Globus pallidus (tissue), 1 donor: ENCODE measurements around the gene KLF7.

ENCODE experiments used
- DNase-seq: peaks from one replicate; pipeline ENCODE4 v3.0.0-alpha.2; 2015; ENCODE audit warnings: low spot score

KLF7 gene

GRCh38 chr2:207149249-207150213, 16.2 kb downstream of the KLF7 start:
- no peak for DNase-seq

DNA sequence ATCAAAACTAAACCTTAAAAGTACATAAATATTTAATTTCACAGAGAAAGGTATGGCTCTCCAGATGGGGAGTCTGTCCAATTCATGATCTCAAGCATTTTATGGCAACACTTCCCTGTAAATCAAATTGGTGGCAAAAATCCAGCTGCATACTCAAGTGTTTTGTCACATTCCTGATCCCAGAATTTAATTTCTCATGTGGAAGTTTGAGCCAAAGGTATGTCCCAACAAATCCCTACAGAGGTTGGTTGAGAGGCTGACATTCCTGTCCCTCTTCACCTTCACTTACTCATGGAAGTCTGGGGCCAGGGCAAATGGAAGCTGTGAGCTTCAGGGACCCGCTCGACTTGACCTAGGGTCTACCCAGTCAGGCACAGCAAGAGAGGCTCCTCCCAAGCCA, 17.7 kb downstream of the KLF7 start:
- DNase-seq = no peak

- no peak for DNase-seq
These were observed 21.5 kb downstream of the KLF7 start for GRCh38 chr2:207144173-207144785.

GRCh38 chr2:207143215-207144172, 22.3 kb downstream of the KLF7 start:
- no peak for DNase-seq

- DNase-seq = no peak
These were observed 23.3 kb downstream of the KLF7 start for GRCh38 chr2:207142461-207142860.

DNA sequence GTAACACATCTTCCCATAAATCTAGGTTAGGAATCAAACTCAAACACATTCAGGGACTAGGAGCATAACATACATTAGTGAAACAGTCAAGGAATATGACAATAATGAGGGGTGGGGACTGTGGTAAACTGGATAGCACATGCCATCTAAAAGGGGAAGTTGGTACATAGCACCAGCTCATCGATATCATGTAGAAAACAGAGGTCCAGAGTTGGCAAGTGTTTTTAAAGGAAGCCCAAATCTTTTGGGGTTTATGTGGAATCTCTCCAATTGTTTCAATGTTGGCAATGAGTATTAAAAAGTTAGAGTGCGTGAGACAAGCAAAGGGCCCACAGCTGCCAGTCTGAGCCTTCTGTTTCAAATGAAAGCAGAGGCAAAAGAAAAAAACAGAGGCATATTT, 24.4 kb downstream of the KLF7 start:
- DNase-seq = no peak

GRCh38 chr2:207140265-207140664, 25.5 kb downstream of the KLF7 start:
- no peak for DNase-seq

DNA sequence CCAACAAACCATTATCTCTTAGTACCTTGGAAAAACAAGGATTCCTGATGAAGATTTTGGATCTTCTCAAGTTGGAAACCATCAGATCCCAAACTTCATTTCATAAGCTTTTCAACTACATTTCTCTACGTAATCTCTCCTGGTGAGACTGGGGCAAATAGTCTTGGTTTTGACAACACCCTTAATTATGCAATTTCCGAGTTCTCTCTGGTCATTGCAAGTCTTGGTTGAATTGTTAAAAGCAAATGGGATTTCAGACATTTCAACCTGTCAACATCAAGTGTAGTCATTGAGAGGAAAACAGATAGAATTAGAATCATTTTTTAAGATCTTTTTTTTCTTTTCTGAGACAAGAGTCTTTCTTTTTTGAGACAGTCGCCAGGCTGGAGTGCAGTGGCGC, 26.2 kb downstream of the KLF7 start:
- no peak for DNase-seq

GRCh38 chr2:207138627-207139297, 27.0 kb downstream of the KLF7 start:
- DNase-seq = no peak

DNA sequence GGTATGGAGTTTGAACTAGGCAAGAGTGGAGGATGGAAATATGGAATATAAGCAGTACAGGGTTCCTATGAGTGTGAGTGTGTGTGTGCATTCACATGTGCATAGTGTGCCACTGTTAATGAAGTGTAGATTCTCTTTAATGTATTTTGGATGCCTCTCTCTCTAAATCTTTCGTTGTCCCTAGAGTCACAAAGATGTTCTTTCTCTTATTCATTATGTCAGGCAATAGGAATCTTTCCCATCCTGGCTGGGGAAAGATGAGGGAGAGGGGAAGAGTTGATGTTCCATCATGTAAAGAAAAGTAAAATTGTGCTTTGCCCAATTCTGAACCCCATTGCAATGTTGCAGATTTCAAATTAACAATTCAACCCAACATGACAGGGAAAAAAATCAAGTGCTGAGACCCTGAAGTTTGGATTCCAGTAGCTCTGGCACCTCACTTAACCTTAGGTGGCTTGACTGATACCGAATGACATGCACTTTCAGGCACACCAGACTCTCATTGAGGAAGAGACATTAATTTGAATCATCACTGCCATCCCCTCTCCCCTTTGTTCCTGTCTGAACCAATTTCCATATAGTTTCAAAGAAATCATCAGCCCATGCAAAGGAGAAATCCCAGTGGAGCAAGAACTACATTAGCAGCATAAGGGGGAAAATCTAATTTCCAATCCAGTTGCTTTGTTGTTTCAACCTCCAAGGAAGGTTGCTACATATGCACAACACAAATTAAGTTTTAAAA, 28.0 kb downstream of the KLF7 start:
- no peak for DNase-seq

DNA sequence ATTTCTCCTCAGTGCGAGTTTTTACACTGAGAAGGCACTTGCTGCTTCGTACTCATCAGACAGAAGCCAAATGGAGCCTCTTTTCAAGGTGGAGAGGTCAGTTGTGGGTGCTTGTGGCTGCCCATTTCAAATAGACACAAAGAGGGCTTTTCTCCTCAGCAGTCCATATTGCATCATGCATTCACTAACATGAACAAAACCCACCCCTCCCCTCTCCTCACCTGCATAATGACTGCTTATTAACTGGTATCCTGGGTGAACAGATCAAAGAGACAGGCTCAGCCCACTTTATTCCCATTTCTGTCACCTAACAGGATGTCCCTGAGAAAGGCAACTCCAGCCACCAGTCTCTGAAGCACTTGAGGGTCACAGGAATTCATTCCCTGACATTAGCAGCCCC, 28.9 kb downstream of the KLF7 start:
- DNase-seq = no peak

DNA sequence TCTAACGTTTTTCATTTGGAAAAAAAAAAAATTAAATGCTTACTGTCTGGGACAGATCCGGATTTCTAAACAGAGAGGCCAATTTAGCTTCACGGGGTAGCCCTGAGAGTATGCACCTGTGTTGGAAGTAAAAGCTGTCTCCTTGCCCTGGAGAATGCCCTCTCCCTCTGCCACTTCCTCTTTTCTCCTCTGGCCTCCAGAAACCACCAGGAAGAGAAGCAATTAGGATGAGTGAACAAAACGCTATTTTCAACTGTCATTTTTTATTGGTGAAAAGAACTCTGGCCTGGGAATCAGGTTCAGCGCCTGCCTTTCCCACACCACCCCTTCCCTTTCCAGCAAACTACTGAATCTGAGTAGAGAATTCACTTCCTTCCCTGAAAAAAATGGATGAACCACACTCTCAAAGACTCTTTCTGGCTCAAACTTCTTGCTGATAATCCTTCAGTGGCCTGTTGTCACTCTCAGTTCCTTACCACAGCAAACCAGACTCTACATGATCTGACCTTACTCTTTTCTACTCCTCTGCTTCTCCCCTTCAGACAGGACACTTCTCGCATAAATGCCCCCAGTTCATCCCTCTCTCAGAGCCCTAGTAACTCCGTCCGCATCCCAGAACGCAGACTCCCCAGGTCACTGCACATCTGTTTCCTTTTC, 29.8 kb downstream of the KLF7 start:
- no peak for DNase-seq

DNA sequence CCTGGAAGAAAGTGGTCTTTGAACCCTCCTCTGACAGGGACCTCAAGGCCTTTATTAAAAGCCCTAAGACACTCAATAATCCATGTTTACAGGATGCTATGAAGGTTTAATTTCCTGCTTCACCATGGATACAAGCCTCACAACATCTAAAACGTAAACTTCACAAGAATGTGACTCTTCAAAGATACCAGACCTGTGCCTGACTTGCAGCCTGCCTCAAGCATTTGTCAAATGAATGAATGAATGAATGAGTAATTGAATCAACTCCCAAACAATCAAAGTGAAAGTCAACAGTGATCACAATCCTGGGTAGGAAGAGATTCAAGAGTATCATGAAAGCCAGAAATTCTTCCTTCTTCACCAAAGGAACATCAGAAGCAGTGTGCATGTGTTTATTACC, 30.4 kb downstream of the KLF7 start:
- DNase-seq = no peak

- DNase-seq = no peak
These were observed 31.8 kb downstream of the KLF7 start for GRCh38 chr2:207133820-207134519.

GRCh38 chr2:207133458-207133819, 32.3 kb downstream of the KLF7 start:
- DNase-seq = no peak

DNA sequence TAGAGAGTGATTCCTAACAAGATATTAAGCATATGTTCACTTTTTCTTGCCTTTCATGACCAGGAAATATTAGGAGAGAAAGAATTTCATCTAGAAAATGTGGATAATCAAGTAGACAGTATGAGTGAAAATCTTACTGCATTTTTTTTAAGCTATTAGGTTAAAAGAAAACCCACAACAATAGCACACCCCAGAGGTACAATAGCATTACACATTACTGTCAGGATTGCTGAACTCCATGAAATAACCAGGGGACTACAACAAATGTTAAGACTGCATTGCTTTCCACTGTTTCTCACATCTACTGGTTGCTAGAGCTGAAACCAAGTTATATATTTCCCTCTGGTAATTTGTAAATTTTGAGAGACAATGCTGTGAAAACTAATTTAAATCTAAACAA, 33.7 kb downstream of the KLF7 start:
- DNase-seq = no peak

- no peak for DNase-seq
These were observed 34.2 kb downstream of the KLF7 start for GRCh38 chr2:207131594-207131993.

- DNase-seq = no peak
These were observed 34.7 kb downstream of the KLF7 start for GRCh38 chr2:207130958-207131521.

DNA sequence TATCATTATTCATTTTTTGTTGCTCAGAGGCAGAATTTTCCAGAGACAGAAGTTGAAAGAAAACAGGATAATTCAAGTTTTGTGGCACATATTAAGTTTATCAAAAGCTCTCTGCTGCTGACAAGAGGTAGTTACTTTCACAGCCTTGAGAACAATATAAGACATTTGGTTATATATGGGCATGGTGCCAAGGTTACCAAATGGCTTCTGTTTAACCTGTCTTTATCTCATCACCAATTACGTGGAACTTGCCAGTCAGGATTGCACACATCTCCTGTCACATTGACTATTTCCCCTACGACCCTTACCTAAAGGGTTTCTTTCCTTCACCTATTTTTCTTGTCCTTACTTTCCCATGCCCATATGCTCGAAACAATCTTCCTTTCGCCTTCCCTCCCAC, 35.9 kb downstream of the KLF7 start:
- no peak for DNase-seq

DNA sequence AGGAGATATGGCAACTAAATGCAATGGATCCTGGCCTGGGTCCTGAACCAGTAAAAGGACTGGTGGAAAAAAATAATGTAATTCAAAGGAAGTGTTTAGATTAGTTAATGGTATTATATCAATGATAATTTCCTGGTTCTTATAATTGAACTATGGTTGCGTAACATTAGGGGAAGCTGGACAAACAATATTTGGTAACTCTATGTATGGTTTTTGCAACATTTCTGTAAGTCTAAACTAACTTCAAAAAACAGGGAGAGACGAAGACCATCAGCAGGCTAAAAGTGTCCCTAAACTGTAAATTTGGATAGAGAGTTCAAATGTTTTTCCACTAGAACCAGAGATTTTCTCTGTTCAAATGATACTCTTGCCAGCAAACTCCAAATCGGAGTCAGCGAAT, 36.9 kb downstream of the KLF7 start:
- DNase-seq = no peak
